HL-60 (cell line): ENCODE results near the gene TMPRSS4.

Experiments
- DNase-seq, 2 experiments: peaks; one replicate each; pipeline ENCODE4 v3.0.0-alpha.2; 2010 to 2020; ENCODE audit warnings: low read depth in 1 of 2, low spot score in 1 of 2
- H3K27ac ChIP-seq: fragments of 250-450 bp; sonication (Bioruptor Pico); replicated peaks from 2 replicates; pipeline ENCODE4 v1.5.1; 2020; ENCODE audit warnings: mild to moderate bottlenecking, moderate library complexity
- H3K27me3 ChIP-seq: fragments of 250-450 bp; sonication (Bioruptor Pico); 2 replicates; pipeline ENCODE4 v1.5.1; 2021; ENCODE audit warnings: mild to moderate bottlenecking, moderate library complexity; ENCODE audit not compliant: insufficient read depth, poor library complexity, severe bottlenecking
- H3K4me3 ChIP-seq: replicated peaks from 2 replicates; pipeline ENCODE4 v1.5.1; 2011; ENCODE audit warnings: mild to moderate bottlenecking, control low read depth, low read length; ENCODE audit not compliant: insufficient read depth
- GABPA ChIP-seq: IDR thresholded peaks from 2 replicates; pipeline ENCODE4 v1.6.1; 2012; ENCODE audit warnings: low read depth
- POLR2AphosphoS5 ChIP-seq: IDR thresholded peaks from 2 replicates; pipeline ENCODE4 v1.6.1; 2012; ENCODE audit warnings: low read depth
- SPI1 ChIP-seq: IDR thresholded peaks from 2 replicates; pipeline ENCODE4 v1.6.1; 2012; ENCODE audit warnings: low read depth, mild to moderate bottlenecking, borderline replicate concordance
- TF ChIP-seq, protein P1 (sequence below): IDR thresholded peaks from one replicate; pipeline ENCODE4 v1.5.1; 2011; ENCODE audit warnings: low read length, control low read depth, inconsistent platforms; ENCODE audit not compliant: insufficient read depth
- TF ChIP-seq, protein P2 (sequence below): IDR thresholded peaks from 2 replicates; pipeline ENCODE4 v1.6.1; 2012; ENCODE audit warnings: low read depth; ENCODE audit not compliant: insufficient replicate concordance

TMPRSS4 gene

DNA sequence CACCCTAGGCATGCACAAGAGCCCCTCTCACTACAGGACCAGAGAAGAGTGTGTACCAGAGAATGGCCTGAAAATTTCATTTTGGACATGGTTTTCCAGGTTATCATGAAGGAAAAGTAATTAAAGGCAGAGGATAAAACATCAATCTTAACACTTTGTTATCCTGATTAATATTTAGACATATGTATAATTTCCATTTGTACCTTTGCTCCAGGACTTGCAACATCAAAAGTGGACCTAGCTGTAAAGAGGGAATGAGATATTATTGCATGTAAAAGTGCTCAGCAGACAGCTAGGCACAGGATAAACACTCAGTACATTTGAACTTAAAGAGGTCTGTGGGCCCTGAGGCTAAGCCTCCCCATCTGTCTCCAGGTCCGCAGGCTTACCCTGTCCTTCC lies 77.8 kb downstream of the TMPRSS4 start:
- H3K4me3 ChIP-seq, result no peak overlapping the region
- no peak overlapping the region for H3K27ac ChIP-seq
- H3K27me3 ChIP-seq, result peaks cover 44% of the 10 kb centered on the region
- TF ChIP-seq, protein P1, sequence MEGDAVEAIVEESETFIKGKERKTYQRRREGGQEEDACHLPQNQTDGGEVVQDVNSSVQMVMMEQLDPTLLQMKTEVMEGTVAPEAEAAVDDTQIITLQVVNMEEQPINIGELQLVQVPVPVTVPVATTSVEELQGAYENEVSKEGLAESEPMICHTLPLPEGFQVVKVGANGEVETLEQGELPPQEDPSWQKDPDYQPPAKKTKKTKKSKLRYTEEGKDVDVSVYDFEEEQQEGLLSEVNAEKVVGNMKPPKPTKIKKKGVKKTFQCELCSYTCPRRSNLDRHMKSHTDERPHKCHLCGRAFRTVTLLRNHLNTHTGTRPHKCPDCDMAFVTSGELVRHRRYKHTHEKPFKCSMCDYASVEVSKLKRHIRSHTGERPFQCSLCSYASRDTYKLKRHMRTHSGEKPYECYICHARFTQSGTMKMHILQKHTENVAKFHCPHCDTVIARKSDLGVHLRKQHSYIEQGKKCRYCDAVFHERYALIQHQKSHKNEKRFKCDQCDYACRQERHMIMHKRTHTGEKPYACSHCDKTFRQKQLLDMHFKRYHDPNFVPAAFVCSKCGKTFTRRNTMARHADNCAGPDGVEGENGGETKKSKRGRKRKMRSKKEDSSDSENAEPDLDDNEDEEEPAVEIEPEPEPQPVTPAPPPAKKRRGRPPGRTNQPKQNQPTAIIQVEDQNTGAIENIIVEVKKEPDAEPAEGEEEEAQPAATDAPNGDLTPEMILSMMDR, result no peak
- TF ChIP-seq, protein P2, sequence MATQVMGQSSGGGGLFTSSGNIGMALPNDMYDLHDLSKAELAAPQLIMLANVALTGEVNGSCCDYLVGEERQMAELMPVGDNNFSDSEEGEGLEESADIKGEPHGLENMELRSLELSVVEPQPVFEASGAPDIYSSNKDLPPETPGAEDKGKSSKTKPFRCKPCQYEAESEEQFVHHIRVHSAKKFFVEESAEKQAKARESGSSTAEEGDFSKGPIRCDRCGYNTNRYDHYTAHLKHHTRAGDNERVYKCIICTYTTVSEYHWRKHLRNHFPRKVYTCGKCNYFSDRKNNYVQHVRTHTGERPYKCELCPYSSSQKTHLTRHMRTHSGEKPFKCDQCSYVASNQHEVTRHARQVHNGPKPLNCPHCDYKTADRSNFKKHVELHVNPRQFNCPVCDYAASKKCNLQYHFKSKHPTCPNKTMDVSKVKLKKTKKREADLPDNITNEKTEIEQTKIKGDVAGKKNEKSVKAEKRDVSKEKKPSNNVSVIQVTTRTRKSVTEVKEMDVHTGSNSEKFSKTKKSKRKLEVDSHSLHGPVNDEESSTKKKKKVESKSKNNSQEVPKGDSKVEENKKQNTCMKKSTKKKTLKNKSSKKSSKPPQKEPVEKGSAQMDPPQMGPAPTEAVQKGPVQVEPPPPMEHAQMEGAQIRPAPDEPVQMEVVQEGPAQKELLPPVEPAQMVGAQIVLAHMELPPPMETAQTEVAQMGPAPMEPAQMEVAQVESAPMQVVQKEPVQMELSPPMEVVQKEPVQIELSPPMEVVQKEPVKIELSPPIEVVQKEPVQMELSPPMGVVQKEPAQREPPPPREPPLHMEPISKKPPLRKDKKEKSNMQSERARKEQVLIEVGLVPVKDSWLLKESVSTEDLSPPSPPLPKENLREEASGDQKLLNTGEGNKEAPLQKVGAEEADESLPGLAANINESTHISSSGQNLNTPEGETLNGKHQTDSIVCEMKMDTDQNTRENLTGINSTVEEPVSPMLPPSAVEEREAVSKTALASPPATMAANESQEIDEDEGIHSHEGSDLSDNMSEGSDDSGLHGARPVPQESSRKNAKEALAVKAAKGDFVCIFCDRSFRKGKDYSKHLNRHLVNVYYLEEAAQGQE, result no peak
- TF ChIP-seq SPI1 (no peak), GABPA (no peak), POLR2AphosphoS5 (no peak)
- DNase-seq, result no peak

DNA sequence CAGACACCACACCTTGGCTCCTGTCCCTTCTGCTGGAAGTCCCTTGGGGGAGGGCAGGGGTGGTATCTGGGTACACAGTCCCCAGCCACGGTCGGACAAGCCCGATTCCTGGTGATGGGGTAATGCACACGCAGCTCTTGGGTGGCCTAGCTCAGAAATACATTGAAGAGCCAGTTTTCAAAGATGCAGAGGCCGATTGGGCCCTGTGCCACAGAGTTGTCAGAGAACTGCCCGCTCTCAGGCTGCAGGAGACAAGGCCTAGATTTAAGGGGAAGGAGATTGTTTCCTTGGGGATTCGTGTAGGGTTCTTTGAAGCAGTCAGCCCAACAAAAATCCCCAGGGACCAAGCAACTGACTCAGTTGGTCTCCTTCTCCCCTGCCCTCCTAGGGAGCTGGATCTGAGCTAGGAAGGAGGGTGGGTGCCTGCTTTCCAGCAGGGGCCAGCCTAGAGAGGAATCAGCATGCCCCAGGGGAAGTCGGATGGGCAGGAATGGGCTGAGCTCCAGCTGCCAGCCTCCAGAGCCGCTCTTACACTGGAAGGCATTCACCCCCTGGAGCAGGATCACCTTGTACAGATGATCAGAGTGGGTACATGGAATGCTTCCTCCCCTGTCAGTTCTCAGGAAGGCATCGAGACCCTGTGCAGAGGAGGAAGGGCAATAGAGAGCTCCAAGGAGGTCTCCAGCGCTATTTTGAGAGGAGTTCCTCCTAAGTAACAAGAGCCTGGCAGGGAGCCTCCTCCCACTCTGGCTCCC lies 79.1 kb downstream of the TMPRSS4 start:
- no peak overlapping the region for H3K4me3 ChIP-seq
- TF ChIP-seq, protein P1, result no peak
- TF ChIP-seq POLR2AphosphoS5, result no peak
- TF ChIP-seq, protein P2, result no peak
- no peak for TF ChIP-seq GABPA
- no peak for TF ChIP-seq SPI1
- DNase-seq, result no peak
- peaks cover 42% of the 10 kb centered on the region for H3K27me3 ChIP-seq
- H3K27ac ChIP-seq, result no peak overlapping the region

DNA sequence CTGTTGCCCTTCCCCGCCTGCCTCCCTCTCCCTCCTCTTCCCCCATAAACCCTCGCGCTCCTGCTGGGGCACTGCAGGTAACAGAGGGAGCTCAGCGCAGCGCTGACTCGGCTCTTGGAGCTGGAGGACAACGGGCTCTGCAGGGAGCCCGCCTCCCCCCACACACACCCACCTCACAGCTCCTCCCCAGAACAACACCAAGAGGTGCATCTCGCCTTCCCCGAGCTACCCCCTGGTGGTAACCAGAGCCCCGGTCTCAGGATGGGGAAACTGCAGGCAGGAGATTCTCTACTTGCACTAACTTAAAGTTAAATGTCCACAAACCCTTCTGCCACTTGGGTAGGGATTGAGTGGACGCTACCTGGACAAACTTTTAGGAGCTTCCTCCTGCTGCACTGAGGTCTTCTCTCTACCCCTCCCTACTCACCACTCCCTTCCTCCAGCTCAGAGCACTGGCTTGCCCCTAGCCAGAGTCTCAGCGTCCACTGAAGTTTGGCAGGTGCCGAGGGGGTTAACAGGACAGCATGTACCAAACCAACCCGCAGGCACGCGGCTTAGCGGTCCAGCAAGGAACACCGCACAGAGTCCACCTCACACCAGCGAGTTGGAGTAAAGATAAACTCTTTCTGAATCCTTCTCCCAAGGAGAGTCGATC lies 79.8 kb downstream of the TMPRSS4 start:
- H3K27ac ChIP-seq, result no peak overlapping the region
- H3K4me3 ChIP-seq, result no peak overlapping the region
- peaks cover 42% of the 10 kb centered on the region for H3K27me3 ChIP-seq
- DNase-seq, result no peak
- TF ChIP-seq SPI1 (no peak), GABPA (no peak), POLR2AphosphoS5 (no peak)
- TF ChIP-seq, protein P2, result no peak
- TF ChIP-seq, protein P1, result no peak
